Ureter (tissue), 1 donor: ENCODE results near the gene BICD1. TPM values are rescaled to one million over a fixed set of nuclear protein-coding genes. Genes with fewer than 3 reads are reported as not detected.

Experiments
- DNase-seq: peaks from one replicate; pipeline ENCODE4 v3.0.0-alpha.2; 2020; ENCODE audit warnings: low spot score
- total RNA-seq: library from RNA; stranded (reverse); gene quantifications from one replicate; pipeline ENCODE4 v1.2.4, GENCODE V29; 2023
- donor health status: DM: yes; HTN: yes; CAD: no.

BICD1 gene
- total RNA-seq, 1 donor from 2014 or later = 32.9 TPM

DNA sequence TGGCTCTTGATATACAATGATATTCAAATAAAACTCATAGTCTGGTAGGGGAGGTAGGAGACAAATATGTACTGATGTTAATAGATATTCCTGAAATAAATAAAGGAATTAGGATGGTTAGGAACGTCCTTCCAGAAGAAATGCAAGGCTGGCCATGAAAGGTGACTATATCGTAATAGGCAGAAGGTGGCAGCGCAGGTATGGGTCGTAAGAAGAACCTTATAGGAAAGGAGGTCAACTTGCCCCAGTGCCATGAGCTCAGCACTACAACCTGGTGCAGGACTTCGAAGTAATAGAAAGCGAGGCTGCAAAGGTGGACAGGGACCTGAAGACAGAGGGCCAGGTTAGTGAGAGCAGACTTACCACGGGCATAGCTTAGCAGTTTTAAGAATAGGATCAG is 237.4 kb downstream of the BICD1 start:
- DNase-seq = no peak

DNA sequence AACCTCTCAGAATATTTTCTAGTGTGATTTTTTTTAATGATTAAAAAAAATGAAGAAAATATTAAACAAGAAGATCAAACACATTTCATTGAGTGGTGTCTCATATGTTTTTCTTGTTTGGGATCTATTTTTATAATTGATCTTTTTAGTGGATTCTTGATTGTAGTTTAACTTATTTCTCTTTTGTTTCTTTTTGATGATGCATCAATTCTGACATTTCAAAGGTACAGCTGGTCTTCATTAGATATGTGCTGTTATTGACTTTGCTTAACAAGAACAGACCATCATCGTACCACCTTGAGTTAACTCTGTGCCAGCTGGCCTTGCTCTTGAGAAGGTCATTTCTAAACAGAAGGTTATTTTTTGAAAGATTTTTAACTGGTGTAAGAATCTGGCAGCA is 246.9 kb downstream of the BICD1 start:
- DNase-seq = no peak

DNA sequence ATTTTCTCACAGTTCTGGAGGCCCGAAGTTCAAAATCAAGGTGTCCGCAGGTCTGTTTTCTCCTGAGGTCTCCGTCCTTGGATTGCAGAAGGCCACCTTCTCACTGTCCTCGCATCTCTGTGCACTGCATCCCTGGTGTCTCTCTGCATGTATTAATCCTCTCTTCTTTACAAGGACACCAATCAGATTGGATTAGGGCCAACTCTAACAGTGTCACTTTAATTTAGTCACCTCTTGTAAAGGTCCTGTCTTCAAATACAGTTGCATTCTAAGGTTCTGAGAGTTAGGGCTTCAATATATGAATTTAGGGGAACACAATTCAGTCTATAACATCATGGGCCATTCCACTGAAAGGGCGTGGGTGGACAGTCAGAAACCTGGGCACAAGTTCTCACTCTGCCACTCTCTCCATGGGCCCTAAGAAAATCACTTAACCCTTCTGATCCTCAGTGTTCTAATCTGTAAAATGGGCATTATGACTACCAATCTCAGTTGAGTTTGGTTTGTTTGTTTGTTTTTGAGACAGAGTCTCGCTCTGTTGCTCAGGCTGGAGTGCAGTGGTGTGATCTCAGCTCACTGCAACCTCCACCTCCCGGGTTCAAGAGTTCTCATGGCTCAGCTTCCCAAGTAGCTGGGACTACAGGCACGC is 251.1 kb downstream of the BICD1 start:
- DNase-seq = no peak

DNA sequence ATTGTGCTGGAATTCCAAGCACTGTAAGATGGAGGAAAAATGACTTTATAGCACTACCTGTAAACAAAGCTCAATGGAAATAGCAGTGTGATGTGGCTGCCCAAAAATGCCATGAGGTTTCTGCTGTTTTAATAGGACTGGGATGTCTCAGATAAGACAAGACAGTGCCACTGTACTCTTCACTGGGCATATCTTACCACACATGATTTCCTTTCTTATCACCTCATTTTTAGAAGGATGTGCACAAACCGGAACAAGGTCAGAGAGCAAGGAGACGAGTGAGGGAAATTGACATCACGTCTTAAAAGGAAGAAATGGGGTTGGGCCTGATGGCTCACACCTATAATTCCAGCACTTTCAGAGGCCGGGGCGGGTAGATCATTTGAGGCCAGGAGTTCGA is 254.3 kb downstream of the BICD1 start:
- DNase-seq = no peak

DNA sequence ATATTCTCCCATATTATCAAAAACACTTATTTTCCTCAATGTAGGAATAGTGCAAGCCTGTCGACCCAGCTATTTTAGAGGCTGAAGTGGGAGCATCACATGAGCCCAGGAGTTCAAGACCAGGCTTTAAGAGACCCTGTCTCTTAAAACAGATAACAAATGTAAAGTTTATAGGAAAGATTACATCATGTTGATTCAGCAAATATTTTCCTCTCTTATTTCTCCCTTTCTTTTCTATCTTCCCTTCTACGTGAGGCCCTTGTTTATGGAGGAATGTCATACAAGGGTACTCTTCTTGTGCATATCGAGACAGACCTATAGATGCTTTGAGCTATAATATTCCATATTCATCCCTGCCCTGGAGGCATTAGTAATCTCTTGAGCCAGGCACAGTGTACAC is 256.2 kb downstream of the BICD1 start:
- DNase-seq = no peak

DNA sequence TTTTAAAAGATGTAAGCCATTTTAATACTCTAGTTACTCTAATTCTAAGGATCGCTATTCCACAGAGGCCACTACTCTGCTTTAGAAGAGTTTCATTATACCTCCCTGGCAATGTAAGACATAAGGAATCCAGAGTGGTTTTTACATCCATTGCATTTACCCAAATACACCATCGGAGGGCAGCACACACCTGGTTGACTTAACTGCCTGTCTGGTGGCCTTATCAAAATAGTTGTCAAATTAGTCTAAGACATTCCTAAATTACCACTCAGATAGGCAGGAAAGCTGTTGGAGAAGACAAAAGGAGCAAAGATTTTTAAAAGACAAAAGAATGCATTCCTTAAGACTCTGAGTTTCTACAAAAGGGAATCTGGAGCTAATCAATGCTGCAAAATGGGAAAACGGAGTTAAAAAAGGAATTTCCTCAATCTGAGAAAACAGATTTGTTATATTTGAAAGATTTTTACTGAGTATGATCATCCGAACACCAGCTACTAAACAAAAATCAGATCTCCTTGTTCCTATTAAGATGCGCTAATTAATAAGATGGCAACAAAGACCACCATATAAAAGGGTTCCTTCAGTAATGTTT is 258.9 kb downstream of the BICD1 start:
- peak; percentile 59 for DNase-seq

DNA sequence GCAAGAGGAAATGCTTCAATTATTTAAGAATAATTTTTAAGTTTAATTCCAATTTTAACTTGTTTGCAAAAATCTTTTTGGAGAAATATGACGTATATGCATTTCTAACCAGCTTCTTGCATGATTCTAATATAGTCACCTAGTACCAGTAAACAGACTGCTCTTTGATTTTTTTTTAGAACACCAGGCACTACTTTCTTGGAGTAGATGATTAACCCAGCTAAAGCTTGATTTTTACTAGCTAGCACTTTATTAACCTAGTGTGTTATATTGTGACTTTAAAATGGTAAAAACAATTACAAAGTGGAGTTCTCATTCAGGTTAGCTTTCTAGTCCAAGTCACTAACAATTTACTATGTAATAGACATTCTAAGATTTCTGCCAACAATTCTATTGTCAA is 260.1 kb downstream of the BICD1 start:
- no peak for DNase-seq

DNA sequence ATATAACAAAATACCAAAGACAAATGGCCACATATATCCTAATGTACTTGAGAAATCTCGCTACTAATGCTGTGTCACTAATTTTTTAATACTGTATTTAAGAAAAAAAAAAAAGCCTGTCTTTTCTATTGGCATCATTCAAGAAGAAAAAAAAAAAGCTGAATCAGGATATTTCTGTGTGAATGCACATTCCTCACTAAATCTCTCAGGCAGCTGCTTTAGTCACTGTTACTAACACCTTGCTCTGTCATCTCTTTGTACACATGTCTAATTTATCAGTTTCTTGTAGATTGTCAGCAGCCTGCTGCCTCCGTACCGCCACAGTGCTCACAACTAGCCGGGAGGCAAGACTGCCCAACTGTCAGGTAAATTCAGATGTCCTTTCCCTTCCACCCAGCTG is 260.7 kb downstream of the BICD1 start:
- DNase-seq = no peak

DNA sequence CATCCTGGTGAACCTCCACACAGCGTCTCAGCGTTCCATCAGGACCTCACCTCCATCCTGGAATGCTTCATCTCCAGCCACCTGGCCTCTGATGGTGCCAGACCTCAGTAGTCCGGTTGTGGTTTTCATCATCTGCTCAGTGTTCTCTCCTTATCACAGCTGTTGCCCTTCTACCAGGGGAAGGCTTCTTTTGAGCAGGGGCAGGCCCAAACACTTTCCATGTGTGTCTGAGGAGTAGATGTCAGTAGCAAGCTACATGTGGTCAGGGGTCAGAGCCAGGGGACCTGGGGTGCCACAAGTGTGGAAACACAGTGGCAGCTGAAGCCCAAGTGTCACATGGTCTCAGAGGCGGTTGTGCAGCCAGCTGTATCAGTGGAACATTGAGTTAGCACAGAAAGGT is 262.6 kb downstream of the BICD1 start:
- DNase-seq = no peak

DNA sequence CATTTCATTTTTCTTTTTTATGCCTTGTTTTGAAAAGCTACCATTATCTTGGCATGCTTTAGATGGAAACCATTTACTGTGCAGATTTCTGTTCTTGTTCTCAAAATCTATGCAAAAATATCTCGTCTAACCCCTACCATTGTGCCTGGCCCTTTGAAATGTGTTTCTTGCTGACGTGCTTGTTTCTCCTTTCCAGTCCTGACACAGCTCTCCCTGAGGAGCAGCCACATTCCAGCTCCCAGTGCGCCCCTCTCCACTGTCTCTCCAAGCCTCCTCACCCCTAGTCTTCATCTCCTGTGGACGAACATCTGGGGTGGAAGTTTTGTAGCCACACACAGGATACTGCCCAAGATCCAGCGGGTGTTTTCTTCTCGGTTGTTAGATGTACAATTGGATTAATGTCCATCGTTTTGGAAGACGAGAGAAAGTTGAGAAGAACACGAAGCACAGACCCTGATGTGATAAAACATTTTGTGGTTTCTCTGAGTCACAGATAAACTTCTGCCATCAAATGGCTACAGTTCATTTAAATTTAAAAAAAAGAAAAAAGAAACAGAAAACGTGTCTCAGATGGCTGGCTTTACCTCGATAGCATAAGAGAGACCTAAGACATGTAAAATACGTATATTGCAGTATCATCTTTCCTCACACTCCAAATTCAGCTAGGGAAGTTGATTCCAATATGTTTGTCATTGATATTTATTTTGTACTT is 270.9 kb downstream of the BICD1 start:
- DNase-seq = no peak

DNA sequence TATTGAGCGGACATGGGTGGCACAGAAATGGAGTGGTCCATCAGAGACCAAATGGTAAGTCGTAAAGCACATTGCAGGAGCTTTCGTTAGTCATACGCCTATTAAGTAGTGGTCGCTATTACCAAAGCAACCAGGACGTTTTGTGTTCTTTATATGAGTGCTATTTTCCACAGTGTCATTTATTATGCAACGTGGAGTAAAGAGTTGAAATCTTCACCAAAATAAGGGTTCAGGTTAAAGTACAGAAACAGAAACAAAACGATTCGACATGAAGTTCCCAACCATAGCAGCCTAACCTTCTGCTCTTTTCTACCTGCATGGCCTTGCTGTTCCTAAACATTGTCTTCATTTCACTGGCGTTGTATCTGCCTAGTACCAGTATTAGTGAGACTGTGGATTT is 272.6 kb downstream of the BICD1 start:
- DNase-seq = no peak

DNA sequence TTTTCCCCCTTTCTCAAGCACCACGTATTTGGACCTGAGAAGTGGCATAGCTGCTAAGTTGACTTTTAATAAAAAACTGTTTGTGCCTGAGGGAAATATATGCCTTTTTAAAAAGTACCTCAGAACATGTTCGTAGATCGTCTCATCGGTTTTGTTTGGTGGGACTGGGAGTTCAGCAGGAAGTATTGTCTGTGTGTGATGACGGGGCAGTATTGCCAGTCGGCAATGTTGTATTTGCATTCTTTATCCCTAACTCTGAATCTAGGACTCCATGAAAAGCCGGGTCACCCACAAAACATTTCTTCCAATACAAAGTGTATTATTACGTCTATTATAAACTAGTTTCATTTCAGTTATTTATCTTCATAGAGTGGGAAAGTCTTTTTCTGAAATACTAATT is 273.0 kb downstream of the BICD1 start:
- DNase-seq = no peak

DNA sequence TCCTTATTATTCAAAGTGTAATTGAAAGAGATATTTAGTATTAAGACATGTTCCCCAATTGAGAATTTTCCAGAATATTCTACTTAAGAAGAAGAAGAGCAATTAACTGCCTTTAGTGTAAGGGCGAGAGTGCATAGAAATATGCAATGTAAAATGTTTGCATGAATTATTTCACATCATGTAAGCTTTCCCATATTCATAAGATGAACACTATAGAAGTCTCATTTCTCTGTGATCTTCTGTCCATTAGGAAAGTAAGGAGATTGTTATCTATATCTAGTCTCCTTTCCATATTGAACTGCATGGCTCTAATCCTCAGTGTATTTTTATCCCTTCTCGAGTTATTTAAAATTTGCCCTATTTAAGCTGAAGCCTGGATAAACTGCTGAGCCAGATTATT is 275.6 kb downstream of the BICD1 start:
- DNase-seq = no peak

DNA sequence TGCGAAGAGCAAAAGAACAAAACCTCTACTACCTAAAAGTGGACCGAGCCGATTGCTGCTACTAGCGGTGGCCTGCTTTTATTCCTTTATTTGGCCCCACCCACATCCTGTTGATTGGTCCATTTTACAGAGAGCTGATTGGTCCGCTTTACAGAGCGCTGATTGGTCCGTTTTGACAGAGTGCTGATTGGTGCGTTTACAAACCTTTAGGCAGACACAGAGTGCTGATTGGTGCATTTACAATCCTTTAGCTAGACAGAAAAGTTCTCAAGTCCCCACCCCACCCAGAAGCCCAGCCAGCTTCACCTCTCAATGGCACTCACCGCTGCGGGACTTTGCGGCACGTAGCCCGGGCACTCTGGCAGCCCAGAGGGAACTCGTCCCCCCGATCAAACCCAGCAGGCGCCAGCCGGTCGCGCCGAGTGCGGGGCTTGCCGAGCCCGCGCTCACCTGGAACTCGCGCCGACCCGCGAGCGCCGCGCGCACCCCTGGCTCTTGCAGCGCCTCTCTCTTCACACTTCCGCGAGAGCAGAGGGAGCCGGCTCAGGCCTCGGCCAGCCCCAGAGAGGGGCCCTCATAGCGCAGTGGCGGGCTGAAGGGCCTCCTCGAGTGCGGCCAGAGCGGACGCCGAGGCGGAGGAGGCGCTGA is 284.0 kb downstream of the BICD1 start:
- DNase-seq = no peak

DNA sequence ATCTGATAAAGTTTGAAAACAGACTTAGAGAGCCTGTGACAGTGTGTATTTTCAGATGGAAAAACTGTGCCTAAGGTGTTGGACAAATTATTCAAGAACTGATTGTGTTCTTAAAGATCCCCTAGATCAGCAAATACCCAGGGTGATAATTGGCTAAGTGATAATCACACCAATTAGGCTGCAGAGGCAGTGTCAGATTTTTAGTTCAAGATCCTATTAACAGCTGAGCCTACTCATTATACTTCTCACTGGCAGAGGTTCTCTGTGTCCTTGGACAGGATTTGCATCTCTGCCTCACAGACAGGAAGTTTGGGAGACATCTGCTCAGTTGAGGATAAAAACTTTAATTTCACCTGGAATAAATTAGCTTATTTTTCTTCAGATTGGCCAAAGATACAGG is 288.4 kb downstream of the BICD1 start:
- DNase-seq = no peak

DNA sequence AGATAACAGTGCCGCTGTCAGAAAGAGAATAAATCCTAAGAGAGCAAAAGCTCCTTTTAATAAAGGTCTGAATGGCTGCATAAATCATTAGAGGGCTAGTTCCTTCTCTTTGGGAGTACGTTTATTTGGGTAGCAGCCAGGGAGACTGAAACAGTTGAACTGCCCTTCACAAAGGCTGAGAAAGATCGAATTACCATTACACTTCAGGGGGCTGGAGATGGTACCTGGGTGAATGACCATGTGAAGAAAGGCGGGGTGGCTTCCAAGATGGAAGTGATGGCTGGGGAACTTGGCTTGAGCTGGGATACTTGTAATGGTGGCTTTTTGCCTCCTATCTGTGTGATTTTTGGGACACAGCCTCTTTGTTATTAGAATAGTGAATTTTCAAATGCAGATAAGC is 291.0 kb downstream of the BICD1 start:
- no peak for DNase-seq

DNA sequence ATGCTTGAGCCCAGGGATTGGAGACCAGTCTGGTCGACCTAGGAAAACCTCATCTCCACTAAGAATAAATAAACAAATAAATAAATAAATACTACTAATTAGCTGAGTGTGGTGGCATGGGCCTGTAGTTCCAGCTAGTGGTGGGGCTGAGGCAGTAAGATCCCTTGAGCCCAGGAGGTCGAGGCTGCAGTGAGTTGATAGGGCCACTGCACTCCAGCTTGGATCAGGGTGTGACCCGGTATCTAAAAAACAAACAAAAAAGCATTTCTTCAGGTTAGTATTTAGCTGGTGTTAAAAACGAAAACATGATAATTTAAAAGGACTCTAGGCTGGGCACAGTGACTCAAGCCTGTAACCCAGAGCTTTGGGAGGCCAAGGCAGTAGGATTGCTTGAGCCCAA is 291.5 kb downstream of the BICD1 start:
- DNase-seq = no peak

DNA sequence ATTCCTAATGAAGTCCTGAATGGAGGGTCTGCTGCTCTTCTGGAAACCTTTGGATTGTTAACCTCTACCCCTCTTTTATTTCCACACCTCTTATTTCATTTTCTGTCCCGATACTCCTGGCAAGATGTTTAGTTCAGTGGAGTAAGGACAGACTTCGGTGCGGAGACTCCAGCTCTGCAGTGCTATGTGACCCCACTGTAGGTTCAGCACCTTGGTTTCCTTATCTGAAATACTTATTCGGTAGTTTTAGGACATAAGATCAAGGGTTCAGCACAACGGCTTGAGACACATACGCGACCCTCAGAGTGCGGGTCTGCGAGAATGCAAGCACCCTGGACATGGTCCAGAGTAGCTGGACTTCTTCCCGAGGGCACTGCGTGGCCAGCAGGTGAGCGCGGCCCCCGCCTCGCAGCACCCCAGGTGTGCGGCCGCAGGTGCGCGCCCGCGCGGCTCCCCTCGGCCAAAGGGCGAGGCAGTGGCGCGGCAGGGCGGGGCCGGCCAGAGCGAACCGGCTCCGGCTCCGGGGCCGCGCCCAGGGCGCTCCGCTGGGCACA is 292.2 kb downstream of the BICD1 start:
- DNase-seq = no peak

DNA sequence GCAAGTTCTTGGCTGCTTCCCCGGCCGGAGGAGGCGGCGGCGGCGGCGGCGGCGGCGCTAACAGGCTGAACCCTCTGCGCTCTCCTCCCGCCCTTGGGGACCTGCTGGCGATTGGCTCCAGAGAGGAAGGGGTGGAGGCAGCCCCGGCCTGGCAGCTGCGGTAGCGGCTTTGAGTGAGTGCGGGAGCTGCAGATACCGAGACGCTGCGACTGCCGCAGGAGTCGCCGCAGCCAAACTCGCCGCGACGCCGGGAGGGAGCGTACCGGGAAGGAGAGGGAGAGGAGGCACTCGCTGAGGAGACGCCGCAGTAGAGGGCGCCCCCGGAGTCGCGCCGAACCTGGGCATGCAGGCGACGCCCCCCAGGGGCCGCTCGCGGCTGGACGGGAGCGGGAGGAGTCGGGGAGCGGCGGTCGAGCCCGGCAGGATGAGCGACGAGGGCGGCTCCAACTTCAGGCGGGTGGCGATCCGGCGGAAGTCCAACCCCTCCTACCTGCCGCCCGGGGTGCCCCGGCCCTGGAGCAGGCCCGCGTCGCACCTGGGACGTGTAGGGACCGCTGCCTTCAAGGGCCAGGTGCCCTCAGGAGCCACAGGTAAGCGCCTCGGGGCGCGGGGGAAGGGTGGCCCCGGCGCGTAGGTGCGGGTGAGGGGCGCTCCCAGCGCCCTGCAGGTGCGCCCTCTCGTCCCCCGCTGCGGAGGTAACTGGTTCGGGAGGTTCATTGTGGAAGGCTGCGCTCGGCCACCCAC is 292.9 kb downstream of the BICD1 start, which contains the start of gene FGD4:
Gene FGD4 (plus strand): TSS at position 189 of the 744 bp plus-strand sequence.
- DNase-seq = peak; percentile 85

DNA sequence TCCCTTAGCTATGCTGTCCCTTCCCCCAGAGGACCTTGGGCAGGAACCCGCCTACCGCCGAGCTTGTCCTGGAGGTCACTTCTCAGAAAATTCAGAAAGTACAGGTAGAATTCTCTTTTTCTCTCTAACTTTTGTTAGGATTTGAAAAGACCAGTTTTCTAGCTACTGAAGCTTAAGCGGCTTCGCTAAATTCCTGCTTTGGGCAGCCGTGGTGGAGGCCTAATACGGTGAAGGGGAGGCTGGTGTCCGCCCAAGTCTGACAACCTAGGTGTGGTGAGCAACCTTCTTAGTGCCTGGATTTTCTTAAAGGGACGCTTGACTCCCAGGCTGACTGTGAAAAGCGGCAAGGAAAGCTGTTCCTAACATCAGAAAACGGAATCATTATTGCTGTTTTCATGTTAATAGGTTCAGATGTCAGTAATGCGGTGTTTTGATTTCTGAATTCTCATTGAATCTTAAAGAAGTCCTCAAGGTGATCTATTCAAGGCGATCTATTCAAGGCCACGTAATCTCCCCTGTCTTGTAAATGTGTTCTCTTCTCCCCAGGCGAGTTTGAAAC is 293.5 kb downstream of the BICD1 start:
- DNase-seq = no peak

DNA sequence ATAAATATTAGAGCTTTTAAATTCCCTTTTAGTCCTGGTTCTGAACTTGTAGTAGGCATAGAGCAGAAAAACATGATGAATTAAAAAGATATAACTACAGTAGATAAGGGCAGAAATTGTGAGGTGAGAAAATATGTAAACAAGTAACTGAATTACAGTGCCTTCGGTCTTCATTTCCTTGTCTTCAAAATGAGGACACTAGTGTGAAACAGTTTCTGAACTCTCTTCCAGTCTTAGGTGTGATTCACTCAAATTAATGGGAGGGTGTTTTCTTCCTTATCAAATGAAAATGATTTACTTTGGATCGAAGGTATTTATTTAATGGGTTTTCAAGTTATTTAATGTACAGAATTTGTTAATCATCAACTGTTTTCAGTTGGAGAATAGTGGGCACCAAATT is 294.2 kb downstream of the BICD1 start:
- no peak for DNase-seq
